Superior temporal gyrus (tissue), 1 donor: ENCODE data around the gene NEGR1.

Experiments used
- DNase-seq: peaks from one replicate; pipeline ENCODE4 v3.0.0-alpha.2; 2016; ENCODE audit errors: extremely low spot score

The NEGR1 gene

GRCh38 chr1:71371581-71371980 lies 910.8 kb downstream of the NEGR1 start:
- no peak for DNase-seq

- DNase-seq: no peak
Measured at GRCh38 chr1:71364236-71364635, 918.1 kb downstream of the NEGR1 start.

GRCh38 chr1:71362691-71363090 lies 919.6 kb downstream of the NEGR1 start:
- DNase-seq: no peak

- no peak for DNase-seq
Measured at GRCh38 chr1:71362076-71362475, 920.3 kb downstream of the NEGR1 start.

- DNase-seq: no peak
Measured at GRCh38 chr1:71357708-71358107, 924.6 kb downstream of the NEGR1 start.

- DNase-seq: peak; percentile 41
Measured at GRCh38 chr1:71351438-71351837, 930.9 kb downstream of the NEGR1 start.

- DNase-seq: no peak
Measured at GRCh38 chr1:71350805-71351204, 931.5 kb downstream of the NEGR1 start.

GRCh38 chr1:71350330-71350729 lies 932.0 kb downstream of the NEGR1 start:
- no peak for DNase-seq
